Cortex of kidney (tissue), 1 donor: ENCODE measurements around the gene RAB28.

Experiments
- DNase-seq: peaks from one replicate; lab custom pipeline; 2025; lab: John Stamatoyannopoulos, UW

The RAB28 gene

DNA sequence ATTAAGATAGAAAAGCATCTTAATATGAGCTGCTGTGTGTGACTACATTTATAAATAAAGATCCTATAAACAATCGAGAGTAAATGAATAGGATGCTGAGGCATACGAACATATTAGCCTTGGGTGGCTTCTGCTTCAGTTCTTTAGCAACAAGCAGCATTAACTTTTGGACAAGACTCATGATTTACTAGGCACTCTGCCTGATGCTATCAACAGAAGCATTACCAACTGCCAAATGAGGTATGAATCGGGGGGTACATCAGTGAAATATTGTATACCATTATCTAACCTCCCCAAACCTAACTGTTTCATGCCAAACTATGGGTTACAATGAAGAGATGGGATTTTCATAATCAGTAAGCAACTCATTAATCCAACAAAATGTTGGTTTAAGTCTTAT, 113.1 kb downstream of the RAB28 start:
- DNase-seq, result no peak

- DNase-seq, result no peak
Observed at GRCh38 chr4:13368217-13368616, 115.9 kb downstream of the RAB28 start.

GRCh38 chr4:13367691-13368090, 116.4 kb downstream of the RAB28 start:
- no peak for DNase-seq

GRCh38 chr4:13367244-13367643, 116.9 kb downstream of the RAB28 start:
- DNase-seq, result no peak

GRCh38 chr4:13365195-13365594, 118.9 kb downstream of the RAB28 start:
- DNase-seq, result no peak

DNA sequence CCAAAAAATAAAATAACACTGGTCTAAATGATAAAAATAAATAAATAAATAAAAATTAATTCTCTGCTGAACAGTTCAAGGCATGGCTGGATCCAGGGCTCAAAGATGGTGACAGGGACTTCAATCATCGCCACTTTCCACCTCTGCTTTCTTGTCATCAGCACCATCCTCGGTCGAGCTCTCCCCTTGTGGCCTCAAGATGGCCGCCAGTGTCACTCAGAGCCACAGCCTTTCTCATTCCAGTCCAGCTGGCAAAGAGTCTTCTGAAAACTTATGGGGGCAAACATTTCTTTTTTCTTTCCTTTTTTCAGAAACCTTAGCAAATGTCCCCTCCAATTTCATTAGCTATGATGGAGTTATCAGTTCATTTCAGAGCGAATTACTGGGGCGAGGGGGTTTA, 119.5 kb downstream of the RAB28 start:
- no peak for DNase-seq

- DNase-seq, result no peak
Observed at GRCh38 chr4:13364172-13364571, 120.0 kb downstream of the RAB28 start.

DNA sequence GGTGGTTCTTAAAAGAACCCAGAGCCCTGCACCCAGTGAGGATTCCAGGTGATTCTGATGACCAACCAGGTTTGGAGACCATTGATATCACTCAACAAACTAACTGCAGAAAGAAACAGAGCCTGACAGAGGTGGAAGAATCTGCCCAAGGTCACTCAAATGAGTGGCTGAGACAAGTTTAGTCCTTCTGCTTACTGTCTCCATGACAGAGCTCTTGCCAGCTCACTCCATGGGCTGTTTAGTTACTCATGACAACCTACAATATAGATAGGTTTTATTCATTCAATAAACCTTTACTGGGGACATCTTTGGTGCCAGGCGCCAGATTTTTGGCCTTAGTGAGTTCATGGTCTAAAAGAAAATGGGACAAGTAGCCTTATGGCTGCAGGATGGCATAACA, 124.3 kb downstream of the RAB28 start:
- DNase-seq, result no peak

DNA sequence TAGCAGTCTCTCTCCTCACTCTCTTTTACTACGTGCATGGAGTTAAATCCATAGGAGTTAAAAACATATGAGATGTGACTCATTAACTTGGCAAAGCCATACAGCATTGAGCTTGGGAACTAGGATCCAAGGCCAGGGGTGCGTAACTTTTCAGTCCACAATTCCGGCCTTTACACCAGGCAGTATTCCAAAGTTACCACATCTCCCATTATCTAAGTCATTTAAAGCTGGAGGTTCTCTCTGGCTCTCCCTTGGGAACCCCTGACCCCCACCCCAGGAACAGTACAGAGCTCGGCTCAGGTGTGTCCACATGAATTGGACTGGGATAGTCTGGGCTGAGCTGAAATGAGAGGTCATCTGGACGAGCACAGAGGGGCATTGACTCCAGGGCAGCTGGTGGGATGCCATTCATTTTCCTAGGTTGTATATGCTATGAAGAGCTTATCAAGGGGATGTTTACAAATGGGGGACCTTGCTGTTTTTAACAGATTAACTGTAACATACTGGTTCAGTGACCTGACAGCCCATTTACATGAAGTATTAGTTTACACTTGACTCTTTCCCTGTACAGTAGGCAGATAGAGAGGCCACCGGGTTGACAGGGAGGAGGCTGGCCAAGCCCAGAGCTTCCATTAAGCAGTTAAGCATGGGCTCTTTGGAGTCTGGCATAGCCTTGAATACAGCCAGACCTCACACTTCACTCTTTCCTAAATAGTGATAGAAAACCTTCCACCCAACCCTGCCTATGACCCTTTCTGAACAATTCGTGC, 128.8 kb downstream of the RAB28 start:
- DNase-seq, result no peak

GRCh38 chr4:13349096-13349495, 135.0 kb downstream of the RAB28 start:
- DNase-seq, result no peak

DNA sequence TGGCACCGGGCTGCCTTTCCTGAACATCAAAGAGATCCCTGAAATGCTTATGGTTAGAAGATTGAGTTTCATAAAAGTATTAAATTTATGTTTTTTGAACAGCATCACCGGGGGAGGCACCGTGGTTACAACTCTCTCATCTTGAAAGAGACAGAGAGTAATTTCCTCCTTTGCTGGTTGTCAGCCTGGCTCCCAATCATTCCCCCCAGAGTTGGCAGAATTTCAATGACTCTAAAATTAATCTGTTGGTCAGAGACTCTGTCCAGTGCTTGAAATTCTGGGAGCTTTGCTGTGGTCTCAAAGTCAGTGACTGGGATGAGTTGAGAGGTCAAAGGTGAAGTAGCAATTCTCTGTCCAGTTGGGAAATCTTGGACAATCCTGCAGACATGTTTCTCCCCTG, 135.9 kb downstream of the RAB28 start:
- DNase-seq, result no peak

DNA sequence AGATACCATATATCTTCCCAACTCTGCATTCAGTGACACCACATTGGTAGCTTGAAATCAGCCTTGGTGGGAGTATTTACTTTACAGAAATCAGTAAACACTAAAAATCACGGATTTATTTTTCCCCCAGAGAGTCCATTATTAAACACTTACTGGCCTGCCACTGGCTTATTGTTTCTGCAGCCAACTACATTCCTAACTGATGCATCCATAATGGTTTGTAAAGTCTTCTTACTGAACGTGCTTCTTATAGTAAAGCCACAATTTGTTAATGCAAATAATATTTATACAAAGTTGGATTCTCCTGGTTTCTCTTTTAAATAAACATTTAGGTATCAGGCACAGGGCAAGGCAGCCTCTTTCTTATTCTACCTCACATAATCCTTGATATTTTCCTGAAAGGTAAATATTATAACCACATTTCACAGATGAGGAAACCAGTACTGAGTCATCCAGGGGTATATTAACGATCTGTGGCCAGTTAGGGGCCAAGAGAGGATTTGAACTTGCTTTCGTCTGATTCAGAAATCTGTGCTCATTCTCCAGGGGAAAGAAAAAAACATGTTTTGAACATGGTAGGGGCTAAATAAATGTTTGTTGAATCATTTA, 136.5 kb downstream of the RAB28 start:
- DNase-seq, result no peak

DNA sequence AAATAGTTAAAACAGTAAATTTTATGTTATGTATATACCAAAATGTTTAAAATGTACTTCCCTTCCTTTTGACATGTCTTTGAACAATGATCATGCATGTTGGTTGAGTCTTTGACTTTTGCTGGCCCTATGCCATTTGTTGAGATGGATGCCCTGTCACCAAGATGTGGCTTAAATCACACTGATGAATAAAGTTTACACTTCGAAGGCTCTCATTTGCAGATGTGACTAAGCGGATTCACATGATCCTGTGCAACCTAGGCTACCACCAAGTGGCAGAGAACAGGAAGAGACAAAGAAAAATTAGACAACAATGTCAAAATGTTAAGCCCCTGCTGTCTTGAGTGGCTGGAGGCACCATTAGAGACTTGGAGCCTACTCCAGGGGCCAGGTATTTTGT, 139.9 kb downstream of the RAB28 start:
- no peak for DNase-seq

GRCh38 chr4:13340672-13341071, 143.5 kb downstream of the RAB28 start:
- DNase-seq, result no peak

- DNase-seq, result no peak
Observed at GRCh38 chr4:13331827-13332226, 152.3 kb downstream of the RAB28 start.

DNA sequence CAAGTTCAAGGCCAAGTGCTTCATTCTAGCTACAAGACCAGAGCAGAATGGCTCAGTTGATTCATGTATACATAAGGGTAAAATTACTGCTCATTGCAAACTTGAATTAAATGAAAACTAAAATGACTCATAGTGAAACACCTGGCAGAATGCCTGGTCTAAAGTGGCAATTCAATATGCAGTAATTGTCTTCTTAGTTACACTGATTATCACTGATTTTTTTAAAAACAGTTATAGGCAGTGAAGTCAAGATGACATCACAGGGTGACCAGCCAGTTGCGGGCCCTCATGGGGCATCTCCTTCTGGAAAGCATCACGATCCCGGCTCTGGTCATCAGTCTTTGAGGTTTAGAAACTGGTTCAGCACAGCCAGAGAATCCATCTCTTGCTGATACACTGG, 154.2 kb downstream of the RAB28 start:
- DNase-seq, result no peak

GRCh38 chr4:13329340-13329850, 154.7 kb downstream of the RAB28 start:
- no peak for DNase-seq

DNA sequence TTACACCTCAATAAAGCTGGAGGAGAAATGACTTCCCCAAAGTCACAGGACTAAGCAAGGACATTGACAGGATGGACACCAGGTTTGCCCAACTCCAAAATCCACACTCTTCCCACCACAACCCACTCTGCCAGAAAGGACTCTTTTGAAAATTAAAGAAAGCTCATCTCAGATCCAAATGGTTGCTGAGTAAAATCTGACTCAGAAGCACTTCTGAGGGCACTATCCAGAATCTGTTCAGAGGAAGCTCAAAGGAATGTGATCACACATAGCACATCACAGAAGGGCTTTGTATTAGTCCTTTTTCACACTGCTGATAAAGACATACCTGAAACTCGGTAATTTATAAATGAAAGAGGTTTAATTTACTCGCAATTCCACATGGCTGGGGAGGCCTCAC, 155.5 kb downstream of the RAB28 start:
- DNase-seq, result no peak

GRCh38 chr4:13327991-13328390, 156.1 kb downstream of the RAB28 start:
- no peak for DNase-seq

GRCh38 chr4:13325744-13326143, 158.4 kb downstream of the RAB28 start:
- no peak for DNase-seq

DNA sequence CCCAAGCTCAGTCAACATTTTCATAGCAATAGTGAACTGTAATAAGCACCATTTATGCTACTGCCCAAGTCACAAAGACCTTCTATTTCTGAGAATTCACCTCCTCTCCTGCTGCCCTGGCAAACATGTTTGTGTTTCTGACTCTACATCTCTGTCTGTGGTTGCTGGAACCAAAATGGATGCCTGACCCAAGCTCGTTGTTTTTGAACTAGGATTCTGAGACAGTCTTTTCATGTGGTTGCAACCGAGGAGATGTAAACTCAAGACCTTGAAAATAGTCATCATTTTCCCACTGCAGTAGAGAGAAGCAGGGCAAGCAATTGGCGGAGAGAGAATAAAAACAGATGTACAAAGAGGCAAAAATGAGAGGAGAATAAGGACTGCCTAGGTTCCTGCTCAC, 160.2 kb downstream of the RAB28 start:
- DNase-seq, result no peak

GRCh38 chr4:13322681-13323101, 161.4 kb downstream of the RAB28 start:
- DNase-seq, result no peak
